Fibroblast of pulmonary artery (primary cell): Measurements from ENCODE around the gene SYT1.

Experiments used
- DNase-seq: peaks from one replicate; pipeline ENCODE4 v3.0.0-alpha.2; 2010; ENCODE audit warnings: low read depth
- H3K4me3 ChIP-seq: replicated peaks from 2 replicates; pipeline ENCODE4 v1.5.1; 2011; ENCODE audit warnings: low read depth, mild to moderate bottlenecking, control low read depth, low read length, moderate library complexity
- TF ChIP-seq, protein P1 (sequence below): IDR thresholded peaks from 2 replicates; pipeline ENCODE4 v1.5.1; 2011; ENCODE audit warnings: mild to moderate bottlenecking, control low read depth, low read length, inconsistent platforms; ENCODE audit errors: missing control alignments

SYT1 gene

DNA sequence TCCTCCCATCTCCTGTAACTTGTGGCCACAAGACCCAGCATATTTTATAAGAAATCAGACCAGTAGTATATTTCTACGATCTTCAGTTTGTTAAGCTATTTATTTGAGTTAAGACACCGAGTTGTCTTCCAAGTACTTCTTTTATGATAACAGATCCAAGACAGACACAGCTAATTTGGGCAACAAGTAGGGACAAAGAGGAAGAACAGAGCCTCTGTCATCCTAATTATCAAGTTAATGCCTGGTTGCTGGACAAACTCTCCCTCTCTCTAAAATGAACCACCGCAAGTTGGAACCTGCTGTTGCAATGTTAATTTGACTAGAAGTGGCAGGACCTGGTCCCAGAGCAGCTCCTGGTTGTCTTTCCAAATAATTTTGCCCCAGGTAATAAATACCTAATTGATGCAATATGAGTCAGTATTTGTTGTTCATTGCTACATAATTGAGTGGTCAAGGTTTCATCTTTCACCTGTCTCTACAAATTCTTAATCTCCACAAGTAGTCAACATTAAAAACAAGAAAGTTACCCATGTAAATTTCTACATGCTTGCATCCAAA is 502.5 kb downstream of the SYT1 start:
- no peak overlapping the region for H3K4me3 ChIP-seq

DNA sequence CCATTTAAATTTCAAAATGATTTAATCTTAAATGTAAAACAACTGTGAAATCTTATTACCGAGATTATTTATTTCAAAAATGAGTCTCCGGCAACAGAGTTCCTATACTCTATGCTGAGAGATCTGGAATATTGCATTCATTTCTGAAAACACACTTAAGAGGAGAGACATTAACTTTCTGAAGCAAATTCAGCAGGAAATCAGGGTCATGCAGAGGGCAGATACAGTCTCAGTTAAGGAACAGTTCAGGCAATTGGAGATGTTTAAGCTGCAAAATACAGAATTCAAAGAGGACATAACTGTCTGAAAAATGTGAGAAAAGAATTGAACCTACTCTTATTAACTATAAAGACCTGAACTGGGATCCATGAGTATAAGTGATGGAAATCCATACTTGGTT is 505.4 kb downstream of the SYT1 start:
- no peak for DNase-seq
- TF ChIP-seq, protein P1, sequence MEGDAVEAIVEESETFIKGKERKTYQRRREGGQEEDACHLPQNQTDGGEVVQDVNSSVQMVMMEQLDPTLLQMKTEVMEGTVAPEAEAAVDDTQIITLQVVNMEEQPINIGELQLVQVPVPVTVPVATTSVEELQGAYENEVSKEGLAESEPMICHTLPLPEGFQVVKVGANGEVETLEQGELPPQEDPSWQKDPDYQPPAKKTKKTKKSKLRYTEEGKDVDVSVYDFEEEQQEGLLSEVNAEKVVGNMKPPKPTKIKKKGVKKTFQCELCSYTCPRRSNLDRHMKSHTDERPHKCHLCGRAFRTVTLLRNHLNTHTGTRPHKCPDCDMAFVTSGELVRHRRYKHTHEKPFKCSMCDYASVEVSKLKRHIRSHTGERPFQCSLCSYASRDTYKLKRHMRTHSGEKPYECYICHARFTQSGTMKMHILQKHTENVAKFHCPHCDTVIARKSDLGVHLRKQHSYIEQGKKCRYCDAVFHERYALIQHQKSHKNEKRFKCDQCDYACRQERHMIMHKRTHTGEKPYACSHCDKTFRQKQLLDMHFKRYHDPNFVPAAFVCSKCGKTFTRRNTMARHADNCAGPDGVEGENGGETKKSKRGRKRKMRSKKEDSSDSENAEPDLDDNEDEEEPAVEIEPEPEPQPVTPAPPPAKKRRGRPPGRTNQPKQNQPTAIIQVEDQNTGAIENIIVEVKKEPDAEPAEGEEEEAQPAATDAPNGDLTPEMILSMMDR: no peak
- H3K4me3 ChIP-seq: no peak overlapping the region

More for the DNA sequence above, 502.5 kb downstream of the SYT1 start:
- DNase-seq: no peak
- TF ChIP-seq, protein P1: no peak

DNA sequence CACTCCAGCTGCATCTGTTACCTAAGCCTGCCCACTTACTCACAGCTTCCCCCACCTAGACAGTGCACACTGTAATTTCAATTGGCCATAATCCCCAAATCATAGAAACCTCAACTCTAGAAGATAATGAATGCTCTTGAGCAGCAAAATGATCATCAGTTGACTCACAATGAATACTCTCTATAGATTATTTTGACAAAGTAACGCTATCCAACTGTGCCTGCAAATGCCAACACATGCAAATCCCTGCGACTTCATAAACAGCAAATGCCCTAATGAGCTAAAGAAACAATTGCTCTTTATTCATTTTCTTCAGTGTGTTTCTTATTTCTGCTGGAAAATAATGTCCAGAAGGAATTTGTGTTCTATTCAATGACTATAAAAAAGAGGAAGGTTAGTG is 506.7 kb downstream of the SYT1 start:
- DNase-seq: no peak
- H3K4me3 ChIP-seq: no peak overlapping the region
- TF ChIP-seq, protein P1: no peak

DNA sequence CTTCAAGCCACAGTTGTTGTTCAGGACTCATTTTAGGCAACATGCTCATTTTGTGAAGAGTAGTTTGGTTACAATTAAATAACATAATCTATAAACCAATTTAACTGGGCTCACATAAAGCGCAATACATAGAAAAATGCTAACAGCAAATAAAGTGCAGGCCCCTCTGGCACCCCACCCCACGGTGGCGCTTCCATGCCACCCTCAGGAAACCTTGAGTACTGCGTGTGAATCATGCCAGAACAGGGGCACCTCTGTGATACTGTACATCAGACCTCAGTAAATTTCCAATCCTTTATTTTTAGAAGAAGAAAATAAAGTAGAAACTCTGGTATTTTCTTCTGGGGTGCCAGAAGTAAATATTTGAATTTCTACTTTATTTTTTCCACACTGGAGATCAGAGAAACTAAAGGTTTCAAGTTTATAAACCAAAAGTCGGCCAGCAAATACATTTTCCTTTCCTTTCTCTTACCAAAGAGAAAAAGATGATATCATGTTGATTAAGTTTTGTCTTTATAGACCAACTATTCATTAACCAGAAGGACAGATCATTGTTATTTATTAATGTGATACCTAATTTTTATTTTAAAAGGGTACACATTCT is 509.4 kb downstream of the SYT1 start:
- H3K4me3 ChIP-seq: no peak overlapping the region
- TF ChIP-seq, protein P1: peak; percentile 86
- DNase-seq: peak; percentile 36

DNA sequence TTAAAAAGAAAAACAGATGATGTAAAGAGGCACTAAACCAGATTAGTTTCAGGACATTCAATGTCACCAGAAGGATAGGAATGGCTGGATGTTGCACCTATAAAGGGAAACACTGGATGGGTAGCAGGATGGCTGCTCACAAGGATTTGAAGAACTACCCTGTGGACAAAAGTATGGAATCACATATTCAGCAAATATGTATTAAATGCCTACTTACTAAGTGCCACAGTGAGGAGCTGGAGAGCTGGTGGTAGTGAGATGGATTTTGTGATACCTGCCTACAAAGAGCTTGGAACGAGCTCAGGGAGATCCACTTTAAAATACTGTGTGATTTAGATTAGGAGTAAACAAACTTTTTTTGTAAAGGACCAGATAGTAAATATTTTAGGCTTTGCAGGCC is 510.0 kb downstream of the SYT1 start:
- TF ChIP-seq, protein P1: no peak

DNA sequence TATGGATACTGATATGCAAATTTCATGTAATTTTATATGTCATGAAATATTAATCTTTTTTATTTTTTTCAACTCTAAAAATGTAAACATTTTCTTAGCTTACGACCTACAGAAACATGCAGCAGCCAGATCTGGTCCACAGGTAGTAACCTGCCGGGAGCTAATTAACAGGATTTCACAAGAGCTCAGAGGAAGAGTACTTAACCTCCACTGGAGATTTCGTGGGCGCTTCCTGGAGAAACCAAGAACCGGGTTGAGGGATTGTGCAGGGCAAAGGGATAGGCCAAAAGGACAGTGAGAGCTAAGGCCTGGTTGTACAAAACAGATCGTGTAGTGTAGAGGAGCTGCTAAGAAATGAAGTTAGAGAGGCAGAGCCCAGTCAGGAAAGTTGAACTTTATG is 510.5 kb downstream of the SYT1 start:
- no peak overlapping the region for H3K4me3 ChIP-seq
- TF ChIP-seq, protein P1: no peak
- DNase-seq: no peak

More for the DNA sequence above, 510.0 kb downstream of the SYT1 start:
- no peak for DNase-seq
- no peak overlapping the region for H3K4me3 ChIP-seq

DNA sequence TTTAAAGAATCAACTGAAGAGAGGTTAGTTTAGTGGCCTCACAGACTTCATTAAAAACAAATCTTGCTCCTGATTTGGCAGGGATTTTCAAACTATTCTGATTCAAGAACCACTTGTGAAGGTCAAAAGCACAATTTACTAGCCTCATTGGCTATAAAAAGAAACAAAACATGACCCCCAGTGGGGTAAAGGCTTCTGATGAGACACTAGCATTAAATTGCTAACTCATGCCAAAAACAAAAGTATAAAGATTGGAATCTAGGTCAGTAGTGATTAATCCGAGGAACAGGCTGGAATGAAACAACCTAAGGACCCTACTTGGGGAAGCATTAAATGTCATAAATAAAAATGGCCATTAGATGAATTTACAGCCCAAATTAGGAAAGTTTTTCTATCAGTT is 513.9 kb downstream of the SYT1 start:
- no peak overlapping the region for H3K4me3 ChIP-seq
- no peak for DNase-seq
- TF ChIP-seq, protein P1: no peak
